Cerebellar cortex (tissue), 1 donor: ENCODE data around the gene UBASH3A.

Experiments used
- DNase-seq: peaks from one replicate; pipeline ENCODE4 v3.0.0-alpha.2; 2015; ENCODE audit warnings: low spot score

The UBASH3A gene

DNA sequence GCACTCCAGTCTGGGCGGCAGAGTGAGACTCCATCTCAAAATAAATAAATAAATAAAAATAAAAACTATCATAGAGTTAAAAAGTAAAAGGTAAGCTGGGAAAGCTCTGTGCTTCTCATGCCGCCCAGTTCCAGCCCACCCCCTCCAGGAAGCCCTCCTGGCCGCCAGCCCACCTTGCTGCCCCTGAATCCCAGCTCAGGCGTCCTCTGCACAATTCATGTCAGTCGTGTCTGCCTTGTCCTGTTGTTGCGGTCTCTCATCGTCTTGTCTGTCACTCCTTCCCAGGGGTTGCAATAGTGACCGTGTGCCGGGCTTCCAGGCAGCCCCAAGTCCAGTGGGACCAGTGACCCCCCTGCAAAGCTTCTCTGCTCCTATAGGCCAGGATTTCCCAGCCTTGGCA lies 48.2 kb downstream of the UBASH3A start:
- DNase-seq: no peak

DNA sequence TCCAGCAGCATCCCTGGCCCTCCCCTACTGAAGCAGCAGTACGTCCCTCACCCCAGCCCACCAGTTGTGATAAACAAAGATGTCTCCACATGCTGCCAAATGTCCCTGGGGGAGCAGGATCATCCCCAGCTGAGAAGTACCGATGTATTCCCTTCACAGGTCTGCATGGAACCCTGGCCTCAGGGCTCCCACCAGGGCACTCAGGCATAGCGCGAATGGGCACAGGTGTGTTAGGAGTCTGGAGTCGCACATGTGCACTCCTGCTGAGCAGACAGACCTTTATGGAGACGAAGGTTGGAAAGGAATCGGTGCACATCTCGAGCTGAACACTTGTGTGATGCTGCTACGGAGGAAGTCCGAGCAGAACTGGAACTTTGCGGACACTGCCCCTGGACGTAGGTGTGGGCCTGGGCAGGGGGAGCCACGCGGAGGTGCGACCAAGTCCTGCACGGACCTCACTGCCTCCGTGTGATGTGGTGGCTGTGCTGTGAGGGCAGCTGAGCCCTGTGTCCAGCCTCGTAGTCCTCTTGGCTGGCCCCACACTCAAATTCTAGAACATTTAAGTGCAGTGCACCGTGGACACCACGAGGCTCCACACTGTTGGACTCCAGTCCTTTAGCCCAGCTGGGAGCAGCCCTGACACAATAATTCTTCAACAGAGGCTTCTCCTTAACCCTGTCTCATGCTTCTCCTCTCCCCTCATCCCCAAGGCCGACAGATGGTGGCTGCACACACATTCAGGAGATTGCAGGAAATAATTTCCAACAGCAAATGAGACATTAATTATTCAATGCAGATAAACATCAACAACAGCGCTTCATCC lies 48.9 kb downstream of the UBASH3A start:
- no peak for DNase-seq

DNA sequence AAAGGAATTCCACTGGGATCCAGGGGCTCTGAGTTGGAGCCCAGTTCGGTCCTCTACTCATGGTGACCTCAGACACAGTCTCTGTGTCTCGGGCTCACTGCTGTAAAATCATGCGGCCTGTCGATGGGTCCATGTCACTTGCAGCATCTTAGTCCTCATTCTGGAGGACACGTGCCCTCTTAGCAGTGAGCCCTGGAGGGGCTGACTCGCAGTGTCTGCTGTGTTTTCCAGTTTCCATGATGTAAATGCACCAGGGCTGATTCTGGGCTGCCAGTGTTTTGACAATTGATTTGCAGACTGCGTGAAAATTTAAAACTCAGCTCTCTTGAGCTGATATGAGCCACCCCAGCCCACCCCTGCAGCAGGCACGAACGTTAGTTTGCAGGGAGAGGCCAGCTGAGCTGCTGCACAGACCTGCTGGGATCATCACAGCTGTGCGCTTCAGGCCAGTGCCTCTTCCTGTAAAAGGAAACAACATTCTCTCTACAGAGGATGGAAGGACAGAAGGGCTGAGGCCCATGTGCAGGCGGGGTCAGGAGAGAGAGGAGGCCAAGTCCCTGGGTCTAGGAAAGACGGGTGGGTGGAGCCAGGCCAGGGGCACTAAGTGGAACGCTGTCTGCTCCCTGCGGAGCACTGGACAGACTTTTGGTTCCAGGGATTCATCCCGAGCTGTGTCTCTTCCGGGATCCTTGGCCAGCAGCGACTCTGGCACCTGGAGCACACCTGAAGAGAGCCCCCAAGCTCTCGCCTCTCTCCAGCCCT lies 49.7 kb downstream of the UBASH3A start:
- no peak for DNase-seq

DNA sequence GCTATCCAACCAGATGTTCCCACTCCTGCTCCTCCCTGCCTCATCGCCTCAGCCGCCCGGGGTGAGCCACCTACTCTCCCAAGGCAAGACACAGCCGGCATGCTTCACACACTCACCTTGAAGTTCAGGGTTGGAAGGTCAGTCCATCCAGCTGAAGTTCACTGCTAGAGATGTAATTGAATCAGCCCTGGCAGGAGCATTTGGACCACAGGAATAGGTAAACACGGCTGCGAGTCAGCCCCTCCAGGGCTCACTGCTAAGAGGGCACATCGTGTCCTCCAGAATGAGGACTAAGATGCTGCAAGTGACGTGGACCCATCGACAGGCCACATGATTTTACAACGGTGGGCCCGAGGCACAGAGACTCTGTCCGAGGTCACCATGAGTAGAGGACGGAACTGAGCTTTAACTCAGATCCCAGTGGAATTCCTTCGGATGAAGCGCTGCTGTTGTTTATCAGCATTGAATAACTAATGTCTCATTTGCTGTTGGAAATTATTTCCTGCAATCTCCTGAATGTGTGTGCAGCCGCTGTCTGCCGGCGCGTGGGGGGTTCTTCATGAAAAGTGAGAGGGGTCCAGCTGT lies 50.4 kb downstream of the UBASH3A start:
- no peak for DNase-seq

DNA sequence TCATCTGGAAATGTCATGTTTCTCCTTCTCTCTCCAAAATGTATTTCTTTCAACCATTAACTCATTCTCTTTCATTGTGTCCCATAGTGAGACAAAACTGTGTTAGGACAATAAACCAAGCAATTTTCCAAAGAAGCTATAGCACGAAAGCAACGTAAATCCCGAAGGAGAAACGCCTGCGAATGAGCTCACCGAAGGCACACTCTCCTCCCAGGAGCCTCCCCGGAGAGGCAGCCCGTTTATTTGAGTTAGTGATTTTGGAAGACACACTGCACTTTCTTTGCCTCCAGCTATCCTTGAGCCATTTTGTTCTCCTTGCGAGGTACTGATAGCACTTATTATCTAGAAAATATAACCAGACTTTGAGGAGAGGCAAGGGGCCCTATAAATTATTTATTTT lies 51.1 kb downstream of the UBASH3A start:
- no peak for DNase-seq

DNA sequence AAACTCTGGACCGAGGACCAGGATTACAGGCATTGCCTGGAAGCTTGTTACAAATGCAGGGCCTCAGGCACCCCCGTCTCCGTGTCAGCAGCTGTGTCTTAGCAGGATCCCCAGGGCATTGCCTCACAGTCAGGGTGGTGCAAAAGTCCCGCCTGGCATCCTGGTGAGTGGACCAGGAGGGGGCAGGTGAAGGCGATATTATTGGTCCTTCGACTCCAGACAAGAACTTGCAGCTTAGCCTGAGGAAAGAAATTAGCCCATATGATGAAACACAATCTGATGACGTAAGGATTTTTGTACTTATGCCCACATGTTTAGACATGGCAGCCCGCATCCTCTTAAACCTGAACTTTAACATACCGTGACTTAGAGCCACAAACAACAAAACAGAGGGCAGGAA lies 51.5 kb downstream of the UBASH3A start:
- DNase-seq: no peak

DNA sequence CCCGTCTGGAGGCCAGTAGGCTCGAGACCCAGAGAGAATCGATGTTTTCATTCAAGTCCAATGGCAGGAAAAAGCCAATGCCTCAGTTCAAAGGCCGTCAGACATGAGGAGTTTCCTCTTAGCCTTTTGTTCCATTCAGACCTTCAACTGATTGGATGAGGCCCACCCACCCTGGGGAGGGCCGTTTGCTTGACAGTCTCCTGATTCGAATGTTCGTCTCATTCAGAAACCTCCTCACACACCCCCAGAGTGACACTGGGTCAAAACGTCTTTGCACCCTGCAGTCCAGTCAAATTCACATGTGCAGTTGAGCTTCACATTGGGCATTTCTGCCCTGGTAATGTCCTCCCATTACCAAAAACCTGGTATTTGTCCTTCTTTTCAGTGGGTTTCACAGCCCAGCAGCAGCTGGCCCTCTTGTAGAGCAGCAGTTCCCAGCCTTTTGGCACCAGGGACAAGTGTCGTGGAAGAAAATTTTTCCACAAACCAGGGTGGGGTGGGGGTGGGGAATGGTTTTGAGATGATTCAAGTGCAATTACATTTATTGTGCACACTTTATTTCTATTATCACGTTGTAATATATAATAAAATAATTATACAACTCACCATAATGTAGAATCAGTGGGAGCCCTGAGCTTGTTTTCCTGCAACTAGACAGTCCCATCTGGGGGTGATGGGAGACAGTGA lies 52.2 kb downstream of the UBASH3A start:
- no peak for DNase-seq

DNA sequence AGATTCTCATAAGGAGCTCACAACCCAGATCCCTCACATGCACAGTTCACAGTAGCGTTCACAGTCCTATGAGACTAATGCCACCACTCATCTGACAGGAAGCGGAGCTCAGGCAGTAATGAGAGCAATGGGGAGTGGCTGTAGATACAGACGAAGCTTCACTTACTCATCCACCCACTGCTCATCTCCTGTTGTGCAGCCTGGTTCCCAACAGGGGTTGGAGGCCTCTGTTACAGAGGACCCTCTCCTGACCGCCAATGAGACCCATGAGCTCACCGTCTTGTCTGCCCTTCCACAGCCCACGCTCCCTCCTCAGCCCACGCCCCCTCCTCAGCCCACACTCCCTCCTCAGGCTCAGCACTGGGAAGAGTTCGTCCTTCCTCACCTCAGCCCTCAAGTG lies 52.8 kb downstream of the UBASH3A start:
- no peak for DNase-seq

DNA sequence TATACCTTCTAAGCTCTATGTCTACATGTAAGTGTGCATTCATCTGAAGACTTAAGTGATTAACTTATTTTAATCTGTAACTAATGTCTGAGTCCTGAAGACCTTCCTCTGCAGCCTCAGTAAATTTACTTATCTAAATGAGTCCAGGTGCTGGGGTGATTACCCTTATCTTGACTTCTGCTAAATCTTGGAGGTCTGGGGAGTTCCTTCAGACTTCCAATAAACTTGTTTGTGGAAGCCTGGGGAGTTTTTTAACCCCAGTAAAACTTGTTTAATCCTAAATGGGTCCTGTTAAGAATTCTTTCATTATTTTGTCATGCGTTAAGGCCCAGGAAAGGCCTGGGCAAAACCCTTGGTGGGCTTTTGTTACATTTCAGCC lies 55.4 kb downstream of the UBASH3A start:
- no peak for DNase-seq

DNA sequence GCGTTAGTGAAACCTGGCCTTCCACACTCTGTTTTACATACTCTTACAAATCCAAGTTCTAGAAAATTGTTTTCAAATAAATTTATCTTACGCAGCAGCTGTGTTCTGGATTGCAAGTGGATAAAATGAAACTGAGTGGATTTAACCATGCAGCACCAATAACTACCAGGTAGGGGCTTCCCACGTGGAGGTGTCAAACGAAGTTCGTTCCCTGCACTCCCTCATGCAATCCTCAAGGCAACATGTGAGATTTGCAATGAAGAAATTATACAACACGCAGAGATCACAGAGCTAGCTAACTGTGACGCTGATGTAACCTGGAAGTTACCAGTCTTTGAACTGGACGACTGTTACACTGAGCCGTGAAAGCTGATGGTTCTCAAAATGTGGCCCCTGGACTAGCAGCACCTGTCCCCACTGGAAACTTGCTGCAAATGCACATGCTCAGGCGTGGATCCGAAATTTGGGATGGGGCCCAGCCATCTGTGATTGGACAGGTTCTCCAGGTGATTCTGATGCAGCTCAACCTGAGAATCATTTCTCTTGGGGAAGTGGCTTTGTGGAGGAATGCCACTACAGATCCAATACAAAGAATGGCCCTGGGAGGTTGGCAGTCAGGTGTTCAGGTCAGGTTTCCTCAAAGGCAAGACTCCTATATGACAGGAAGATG lies 56.0 kb downstream of the UBASH3A start:
- DNase-seq: no peak

DNA sequence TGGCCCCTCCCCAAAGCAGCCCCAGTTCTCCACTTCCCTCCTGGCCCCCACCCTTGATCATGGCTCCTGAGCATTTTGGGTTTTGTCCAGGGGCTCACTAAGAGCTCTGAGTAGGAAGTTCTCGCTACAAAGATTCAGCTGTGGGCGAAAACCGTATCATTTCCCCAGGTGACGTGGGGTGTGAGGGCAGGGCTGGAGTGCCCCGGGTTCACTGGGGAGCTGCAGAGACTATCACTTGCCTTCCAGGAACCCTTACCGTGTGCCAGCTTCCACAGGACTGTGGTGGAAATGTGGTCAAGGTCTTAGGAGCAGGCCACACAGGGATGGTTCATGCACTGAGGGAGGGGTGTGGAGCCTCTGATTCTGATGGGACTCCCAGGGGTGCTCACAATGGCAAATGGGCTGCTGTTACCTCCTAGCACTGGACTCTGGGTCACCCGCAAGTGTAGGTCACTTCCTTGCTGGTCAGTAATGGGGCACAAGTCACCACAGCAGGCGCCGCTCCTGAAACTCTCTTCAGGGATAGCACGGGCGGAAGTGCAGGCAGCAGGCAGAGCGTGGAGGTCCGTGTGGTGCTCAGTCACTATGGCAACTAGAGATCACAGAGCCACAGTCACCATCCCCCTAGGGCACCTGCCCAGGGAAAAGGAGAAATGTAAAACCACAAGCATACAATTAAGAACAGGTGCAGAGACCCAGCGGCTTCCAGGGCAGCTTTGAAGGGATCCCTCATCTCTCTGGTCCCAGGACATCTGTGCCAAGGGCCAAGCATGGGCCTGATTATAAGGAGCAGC lies 56.9 kb downstream of the UBASH3A start:
- no peak for DNase-seq

DNA sequence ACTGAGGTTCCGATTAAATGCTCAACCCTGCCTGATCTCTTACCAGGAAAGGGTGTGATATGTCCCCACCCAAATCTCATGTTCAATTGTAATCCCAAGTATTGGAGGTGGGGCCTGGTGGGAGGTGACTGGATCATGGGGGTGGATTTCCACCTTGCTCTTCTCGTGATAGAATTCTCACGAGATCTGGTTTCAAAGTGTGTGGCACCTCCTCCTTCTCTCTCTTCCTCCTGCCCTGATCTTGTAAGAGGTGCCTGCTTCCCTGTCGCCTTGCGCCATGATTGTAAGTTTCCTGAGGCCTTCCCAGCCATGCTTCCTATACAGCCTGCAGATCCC lies 57.5 kb downstream of the UBASH3A start:
- no peak for DNase-seq

DNA sequence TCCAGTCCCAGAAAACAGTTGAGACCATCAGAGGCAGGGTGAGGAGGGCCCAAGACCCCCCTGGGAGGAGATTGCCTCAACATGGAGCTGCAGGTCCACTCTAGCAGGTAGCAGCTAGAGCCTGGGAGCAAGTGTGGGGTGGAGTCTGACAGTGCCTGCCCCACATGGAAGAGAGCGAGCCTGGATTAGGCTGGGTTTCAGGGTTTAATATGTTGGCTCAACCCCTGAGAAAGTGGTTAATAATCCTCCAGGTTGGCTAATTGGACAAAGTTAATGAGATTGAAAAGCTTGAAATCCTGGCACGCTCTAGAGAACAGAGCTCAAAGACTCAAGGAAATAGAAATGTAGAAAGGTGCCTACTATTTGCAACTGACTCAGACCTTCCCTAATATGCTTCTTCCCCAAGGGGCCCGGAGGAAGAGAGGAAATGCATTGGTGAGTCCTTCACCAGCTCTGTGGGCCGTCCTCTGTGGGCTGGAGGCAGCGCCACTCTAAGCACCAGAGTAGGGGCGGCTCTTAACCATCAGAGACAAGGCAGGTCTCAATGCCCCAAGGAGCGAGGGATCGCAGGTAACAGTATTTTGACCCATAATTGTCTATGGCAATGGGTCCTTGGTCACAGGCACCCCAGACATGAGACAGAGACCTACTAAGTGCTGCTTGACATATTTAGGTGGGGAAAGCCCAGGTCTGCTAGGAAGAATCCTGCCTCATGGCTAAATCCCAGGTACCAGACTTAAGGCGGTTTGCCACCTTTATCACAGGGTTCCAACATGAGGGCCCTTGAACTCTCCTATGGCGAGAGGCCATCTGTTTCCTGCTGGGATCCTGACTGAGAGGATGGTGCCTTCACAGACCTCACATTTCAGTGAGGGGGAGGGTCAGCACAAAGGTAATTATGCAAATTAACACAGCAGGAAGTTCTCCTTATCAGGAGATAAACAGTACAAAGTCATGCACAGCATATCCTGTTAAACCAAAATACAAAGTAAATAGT lies 58.5 kb downstream of the UBASH3A start:
- no peak for DNase-seq

DNA sequence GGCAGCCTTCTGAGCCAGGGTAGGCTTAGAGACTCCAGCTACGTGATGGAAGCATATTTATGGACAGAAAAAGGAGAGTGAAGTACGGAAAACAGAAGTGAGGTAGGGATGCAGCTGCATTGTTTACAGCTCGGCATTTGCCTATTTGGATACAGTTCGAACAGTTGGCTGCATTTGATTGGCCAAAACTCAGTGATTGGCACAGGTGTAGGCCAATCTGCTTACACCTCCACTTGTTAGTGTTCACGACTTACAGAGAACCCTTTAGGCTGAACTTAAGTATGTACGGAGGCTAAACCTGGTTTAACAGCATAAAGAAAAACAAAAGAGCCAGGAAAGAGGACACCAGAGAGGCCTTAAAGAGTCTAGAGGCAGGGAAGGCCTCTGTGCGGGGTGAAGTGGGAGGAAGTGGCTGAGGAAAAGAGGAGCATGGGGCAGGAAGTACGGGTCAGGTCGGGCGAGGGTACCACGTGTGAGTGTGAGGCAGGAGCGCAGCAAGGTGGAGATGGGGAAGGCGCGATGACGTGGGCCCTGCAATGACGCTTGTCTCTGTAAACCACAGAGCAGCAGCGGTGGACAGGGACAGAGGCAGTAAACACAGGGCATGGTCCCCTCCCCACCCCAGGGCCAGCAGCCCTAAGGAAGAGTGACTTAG lies 60.3 kb downstream of the UBASH3A start:
- peak; percentile 5 for DNase-seq

DNA sequence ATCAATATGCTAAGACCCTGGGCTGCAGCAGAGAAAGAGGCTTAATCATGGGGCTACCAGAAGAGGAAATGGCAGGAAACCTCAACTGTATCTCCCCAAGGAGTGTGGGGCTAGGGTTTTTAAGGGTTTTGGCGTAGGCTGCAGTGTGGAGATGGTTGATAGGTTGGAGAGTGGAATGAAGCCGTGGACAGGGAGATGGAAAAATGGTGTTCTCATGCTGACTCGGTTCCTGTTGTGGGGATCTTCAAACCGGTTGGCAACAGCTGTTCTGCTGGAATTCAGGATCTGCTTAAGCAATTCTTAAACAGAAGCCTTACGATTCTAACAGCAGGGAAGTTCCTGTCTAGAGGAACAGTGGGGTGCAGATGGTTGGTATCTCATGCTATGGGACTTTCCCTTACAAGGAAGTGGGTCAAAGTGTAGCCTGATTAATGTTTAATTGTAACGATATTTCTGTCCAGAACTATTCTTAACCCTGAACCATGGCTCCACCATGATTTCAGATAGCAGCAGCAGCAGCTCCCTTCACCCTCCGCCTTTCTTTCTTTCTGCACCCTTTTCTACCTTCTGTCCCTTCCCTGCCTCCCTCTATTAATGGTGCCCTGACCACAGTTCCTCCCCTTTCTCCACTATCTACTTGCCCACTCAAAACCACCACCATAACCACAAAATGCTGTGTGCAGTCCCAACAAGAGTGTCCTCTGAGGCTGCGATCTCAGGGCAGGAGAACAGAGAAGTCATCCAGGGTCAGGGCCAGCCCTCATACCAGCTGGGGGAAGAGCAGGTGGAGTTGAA lies 61.5 kb downstream of the UBASH3A start:
- DNase-seq: no peak

DNA sequence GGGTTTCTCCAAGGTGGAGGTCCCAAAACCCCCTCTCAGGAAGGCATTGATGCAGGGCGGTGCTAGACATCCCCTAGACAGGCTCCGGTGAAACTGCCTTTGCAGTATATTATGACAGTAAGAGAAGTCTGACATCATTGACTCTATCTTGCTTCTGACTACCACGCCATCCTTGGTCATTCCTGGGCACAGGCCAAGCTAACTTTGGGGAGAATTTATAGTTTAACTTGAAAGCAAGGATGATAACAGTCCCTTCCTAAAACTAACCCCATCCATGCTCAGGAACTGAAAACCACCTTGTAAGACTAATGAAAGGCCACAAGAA lies 62.1 kb downstream of the UBASH3A start:
- no peak for DNase-seq

DNA sequence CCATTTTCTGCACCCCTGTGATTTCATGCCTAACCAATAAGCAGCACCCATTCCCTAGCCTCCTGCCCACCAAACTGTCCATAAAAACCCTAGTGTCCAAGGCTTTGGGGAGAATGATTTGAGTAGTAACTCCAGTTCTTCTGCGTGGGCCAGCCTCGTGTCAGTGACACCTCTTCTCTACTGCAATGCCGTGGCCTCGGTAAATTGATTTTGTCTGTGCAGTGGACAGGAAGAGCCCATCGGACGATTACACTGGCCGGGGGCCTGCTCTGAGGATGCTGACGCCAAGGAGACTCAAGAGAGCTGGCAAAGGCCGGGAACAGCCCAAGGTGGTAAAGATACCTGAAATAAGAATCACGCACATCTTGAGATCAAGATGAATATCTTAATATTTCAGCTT lies 63.0 kb downstream of the UBASH3A start:
- DNase-seq: no peak

DNA sequence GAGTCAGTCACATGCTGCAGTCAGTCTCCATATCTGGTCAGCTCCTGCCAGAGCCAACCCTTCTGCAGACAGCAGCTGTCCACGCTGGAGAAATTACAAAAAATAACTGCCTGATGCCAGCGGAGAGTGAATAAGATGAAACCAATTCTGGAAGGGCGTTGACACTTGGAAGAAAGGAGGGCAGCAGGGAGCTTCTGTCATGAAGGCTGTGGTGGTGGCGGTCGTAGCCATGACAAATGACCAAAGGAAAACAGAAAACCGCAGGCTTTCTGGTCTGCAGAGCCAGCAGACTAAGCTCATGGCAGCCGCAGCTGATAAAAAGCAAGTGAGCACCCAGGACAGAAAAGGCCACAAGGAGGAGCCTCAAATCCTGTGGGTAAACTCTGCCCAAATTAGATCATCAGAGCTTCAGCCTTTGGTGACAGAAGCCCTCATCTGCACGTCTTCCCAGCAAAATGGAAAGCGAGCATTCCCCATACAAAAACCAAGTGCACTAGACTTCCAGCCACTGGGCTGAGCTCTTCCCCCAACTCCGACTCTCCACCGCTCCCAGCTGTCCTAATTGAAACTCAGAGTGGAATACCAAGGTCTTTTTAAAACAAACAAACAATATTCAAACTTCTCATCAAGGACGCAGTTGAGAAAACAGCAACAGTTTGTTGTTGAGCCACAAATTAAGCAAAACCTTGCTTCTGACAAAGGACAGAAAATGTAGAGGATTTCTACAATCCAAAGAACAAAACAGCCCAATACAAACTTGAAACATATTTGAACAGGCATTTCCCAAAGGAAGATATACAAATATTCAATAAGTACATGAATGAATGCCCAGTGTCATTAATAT lies 63.7 kb downstream of the UBASH3A start:
- peak; percentile 7 for DNase-seq
